HepG2 (cell line): ENCODE data around the gene UBTD2.

Experiments used
- DR1 ChIP-seq: sonication (generic); formaldehyde crosslinking; IDR thresholded peaks from 2 replicates; pipeline ENCODE4 v1.8.0; 2021; ENCODE audit warnings: mild to moderate bottlenecking, missing genetic modification reagents, inconsistent platforms
- FOXP1 ChIP-seq, 2 experiments: fragments of 450-650 bp in 1 of 2; IDR thresholded peaks; 2 replicates each; pipeline ENCODE4 v1.6.1; 2017 to 2018; ENCODE audit warnings: antibody characterized with exemption in 1 of 2
- SP1 ChIP-seq, 2 experiments: fragments of 450-650 bp in 1 of 2; sonication (generic) in 1 of 2; formaldehyde crosslinking in 1 of 2; IDR thresholded peaks; 2 replicates each; pipeline versions ENCODE4 v1.4.0 to v1.6.1; 2016 to 2020; ENCODE audit warnings: missing genetic modification reagents in 1 of 2

- TF ChIP-seq DR1 (CRISPR knock-in tag) (no peak), SP1 (IDR thresholded peaks at IDR 0.05) (no peak), SP1 (CRISPR knock-in tag; IDR thresholded peaks at IDR 0.05) (no peak), FOXP1 (IDR thresholded peaks at IDR 0.05) (no peak), FOXP1 (CRISPR knock-in tag; IDR thresholded peaks at IDR 0.05) (no peak)
These were observed 113.3 kb downstream of the UBTD2 start for GRCh38 chr5:172170251-172170701.
